GM08714 (cell line): ENCODE data around the gene BIN1.

ENCODE experiments used
- H3K4me3 ChIP-seq: fragments of 200-500 bp; sonication (Bioruptor generic); 2 replicates; pipeline ENCODE4 v1.5.1; 2014; ENCODE audit warnings: mild to moderate bottlenecking, low read length, inconsistent platforms
- ZNF274 ChIP-seq: IDR thresholded peaks from 2 replicates; pipeline ENCODE4 v1.6.1; 2012; ENCODE audit warnings: mild to moderate bottlenecking, low read depth, low read length

BIN1 gene

DNA sequence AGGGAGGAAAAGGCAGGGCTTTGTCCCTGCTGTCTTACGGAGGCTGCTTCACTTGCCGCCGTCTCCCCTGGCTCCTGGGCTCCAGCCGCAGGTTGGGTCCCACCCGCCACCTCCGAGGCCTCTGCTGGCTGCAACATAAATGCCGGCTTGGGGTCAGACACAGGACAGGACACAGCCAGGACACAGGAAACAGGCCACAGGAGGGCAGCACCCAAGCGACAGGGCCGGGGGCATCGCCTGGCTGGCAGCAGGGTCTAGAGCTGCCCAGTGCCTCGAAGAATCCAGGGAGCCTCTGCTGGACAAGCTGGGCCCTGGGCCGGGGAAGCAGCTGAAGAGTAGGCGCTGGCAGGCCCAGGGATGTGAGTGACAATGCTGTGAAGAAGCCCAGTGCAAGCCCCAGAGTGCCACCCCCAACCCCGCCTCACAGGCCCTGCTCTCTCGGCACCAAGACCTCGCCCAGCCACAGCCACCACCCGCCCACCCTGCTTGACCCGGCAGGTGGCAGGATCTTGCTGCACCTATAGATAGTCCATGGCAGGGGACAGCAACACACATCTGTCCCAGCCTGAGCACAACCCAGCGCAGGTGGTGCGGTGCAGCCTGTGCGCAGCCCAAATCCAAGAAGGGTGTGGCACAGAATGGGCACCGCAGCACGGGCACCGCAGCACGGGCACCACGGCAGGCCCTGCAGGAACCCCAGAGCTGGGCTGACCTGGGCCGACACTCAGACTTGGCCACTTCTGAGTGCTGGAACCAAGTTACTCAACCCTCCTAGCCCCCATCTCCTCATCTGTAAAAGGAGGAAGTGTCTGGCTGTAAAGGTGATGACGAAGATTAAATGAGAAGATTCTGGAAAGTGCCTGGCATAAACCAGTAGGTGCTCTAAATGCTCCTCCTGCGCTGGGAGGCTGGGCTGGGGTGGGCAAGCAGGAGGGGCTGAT, 55.6 kb downstream of the BIN1 start:
- no peak overlapping the region for H3K4me3 ChIP-seq
- no peak for TF ChIP-seq ZNF274

DNA sequence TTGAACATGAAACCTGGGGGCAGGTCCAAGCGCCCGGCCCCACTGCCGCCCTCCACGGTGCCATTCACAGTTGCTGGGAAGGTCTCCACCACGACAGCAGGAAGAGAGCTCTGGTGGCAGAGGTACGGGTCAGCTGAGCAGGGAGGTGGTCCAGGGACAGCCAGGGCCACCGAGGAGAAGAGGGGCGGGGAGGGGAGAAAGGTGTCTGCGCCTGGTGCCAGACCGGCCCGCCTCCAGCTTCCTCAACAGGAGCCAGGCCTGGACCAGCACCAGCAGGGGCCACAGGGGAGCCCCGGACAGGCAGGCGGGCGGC, 56.2 kb downstream of the BIN1 start:
- H3K4me3 ChIP-seq = no peak overlapping the region
- no peak for TF ChIP-seq ZNF274

DNA sequence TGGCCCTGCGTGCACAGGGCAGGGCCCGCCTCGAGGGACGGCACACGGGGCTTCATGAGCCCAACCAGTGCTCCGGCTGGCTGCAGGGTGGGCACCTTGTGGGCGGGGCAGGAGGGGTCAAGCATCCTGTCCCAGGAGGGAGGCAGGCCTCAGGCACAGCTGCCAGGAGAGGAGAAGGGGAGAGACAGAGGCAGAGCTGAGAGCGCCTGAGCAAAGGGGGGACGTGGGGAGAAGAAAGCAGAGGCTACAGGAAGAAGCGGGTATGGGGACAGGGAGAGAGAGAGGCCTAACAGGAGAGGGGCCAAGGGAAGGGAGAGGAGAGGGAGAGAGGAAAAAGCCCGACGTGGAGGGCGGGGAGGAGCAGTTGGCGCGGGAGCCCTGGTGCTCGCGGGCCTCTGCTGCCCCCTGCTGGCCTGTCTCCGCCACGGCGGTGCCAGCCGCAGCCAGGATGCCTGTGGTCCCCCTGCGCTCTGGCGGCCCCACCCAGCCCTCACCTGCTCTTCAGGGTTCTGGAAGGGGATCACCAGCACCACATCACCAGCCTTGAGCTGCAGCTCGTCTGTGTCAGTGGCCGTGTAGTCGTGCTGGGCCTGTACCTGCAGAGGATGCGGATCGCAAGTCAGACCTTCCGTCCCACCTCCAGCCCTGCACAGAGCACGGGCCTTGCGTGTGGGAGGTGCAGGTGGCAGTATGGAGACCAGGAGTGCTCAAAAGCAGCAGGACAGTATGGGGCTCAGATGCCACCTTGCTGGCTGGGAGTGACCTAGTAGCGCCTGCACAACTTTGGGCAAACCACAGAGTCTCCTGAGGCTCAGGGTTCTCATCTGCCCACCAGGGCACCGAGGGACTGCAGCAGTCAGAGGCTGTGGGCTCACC, 56.8 kb downstream of the BIN1 start:
- no peak for TF ChIP-seq ZNF274
- H3K4me3 ChIP-seq = no peak overlapping the region

DNA sequence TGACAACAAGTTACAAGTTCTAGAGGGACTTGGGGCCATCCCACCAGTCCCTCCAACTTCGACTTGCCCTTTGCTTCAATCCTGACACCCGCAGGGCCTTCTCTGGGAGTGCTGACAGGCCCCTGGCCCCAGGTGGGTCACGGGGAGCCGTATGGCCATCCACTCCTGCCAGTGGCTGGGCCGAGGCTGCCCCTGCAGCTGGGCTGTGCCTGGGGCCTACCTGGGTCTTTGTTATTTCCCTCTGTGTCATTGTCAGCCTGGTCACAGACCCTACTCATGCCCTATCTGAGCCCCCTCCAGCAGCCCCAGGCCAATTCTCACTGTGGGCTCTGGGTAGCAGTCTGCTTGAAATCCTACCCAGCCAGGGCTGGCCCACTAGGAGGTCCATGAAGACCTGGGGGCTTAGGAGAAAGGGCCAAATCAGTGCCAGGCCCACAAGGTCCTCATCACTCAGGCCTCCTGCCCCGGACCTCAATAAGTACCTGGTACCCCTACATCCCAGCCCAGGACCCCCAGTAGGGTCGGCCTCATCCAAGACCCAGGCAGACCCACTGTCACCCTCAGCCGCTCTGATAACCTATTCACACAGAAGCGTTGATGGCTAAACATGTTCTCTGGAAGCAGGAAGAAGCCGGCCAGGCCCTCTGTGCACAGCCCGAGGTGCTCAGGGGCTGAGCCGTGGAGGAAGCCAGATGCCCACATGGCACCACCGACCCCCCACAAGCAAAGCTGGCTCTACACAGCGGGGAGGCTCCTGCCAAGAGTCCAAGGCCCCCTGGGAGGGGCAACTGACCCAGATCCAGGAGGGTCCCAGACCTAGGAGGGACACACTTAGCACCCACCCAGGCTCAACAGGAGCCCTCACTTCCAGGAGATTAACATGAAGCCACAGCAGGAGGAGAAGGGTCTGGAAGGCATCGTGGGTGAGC, 57.7 kb downstream of the BIN1 start:
- no peak for TF ChIP-seq ZNF274
- no peak overlapping the region for H3K4me3 ChIP-seq

DNA sequence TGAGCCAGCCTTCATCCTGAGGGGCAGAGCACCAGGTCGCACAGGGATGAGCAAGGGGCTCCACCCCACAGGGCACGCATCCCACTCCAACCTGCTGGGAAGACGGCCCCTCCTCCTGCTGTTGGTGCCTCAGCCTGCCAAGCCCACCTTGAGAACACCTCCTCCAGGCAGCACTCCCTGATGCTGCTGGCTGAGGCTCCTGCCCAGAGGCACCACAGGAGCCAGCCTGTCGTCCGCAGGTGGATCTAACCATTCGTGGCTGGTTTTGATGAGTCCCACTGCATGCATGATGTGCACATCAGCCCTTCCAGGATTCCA, 58.4 kb downstream of the BIN1 start:
- H3K4me3 ChIP-seq = no peak overlapping the region
- TF ChIP-seq ZNF274 = no peak

DNA sequence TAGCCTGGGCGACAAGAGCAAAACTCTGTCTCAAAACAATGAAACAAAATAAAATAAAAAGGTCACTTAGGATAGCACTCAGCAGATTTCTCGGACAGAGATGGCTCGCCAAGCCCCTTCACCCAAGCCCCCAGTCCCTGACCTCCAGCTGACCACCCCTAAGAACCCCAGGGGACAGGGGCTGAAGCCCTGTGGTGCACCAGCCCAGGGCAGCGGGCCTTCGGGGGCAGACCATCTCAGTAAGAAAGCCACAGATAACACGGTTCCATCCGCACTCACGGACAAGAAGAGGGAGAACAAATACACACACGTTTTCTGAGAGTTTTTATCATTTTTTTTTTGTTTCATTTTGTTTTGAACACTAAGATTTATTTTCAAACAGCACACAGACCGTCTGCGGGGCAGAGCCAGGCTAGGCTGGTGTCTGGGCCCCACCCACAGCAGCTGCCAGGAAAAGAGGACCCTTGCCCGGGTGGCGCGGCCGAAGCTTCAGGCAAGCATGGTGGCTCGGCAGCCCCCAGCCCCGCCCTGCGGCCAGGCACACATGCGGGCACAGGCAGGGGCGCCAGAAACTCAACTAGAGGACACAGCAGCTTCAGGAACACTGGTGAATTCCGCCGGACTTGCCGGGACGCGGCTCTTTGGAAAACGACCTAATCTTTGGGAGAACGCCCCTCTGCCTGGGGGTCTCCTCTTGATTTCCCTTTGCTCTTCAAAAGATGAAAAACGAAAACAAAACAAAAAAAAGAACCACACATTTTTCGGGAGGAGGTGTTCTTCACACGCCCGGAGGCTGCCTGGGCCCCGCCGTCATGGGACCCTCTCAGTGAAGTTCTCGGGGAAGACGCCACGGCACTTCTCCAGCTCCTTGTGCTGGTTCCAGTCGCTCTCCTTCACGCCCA, 59.0 kb downstream of the BIN1 start:
- H3K4me3 ChIP-seq = no peak overlapping the region
- TF ChIP-seq ZNF274 = no peak

DNA sequence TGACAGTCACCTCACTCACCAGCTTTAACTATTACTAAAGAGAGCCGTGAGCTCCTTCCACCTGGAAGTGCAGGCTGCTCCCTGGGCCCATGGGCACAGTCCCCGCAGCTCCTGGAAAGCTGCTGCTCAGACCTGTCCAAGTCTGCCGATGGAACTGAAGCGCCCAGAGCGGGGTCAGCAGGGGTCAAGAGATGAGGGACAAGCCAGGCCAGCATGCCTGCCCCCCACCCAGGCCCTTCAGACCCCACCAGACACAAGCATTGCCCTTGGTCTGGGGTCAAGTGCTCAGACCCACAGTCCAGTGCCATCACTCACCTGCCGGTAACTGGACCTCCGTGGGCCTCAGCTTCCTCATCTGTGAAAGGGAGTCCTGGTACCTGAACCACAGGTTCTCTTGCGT, 59.9 kb downstream of the BIN1 start:
- no peak overlapping the region for H3K4me3 ChIP-seq
- no peak for TF ChIP-seq ZNF274

DNA sequence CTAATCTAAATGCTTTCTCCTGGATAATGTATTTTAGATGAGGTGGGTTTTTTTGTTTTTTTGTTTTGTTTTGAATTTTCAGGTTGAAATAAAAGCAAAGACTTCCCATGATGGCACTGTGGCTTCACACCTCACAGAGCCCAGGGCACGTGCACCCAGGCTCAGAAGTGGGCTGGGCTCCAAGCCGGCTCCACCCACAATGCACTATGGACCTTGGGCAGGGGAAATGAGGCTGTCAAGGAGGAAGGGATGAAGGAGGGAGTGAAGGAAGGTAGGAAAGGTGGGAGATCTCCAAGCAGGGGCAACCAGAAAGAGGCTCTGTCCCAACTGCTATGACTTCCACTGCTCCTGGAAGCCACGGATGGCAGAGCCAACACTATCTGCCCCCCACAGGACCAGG, 60.4 kb downstream of the BIN1 start:
- no peak for TF ChIP-seq ZNF274
- no peak overlapping the region for H3K4me3 ChIP-seq

DNA sequence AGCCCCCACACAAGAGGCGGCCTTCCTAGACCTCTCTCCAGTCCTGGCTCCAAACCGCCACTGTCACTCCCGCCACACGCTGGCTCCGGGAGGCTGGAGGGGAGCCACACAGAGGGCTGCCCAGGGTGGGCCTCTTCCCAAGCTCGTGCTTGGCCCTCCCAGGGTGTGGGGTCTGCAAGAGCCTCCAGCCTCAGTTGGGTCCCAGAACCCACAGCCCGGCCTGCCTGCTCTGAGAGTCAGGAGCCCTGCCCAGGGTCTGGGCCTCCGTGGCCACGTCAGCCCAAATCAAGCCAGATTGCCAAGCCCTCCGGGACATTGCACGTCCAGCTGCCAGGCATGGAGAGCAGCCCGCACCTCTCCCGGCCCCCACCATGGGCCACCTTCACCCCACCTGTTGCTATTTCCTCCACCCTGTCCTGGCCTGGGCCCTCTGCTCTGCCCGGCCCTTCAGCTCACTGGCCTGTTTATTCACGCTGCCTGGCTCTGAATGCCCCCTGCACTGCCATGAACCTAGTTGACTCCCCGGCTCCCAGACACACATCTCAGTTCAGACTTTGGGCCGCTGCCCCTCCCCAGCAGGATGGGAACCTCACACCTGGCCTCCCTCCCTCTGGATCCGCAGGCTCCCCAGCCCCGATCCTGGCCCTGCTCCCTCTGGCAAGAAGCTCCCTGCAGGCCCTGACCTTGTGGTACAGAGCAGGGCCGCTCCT, 61.0 kb downstream of the BIN1 start:
- TF ChIP-seq ZNF274 = no peak
- no peak overlapping the region for H3K4me3 ChIP-seq

DNA sequence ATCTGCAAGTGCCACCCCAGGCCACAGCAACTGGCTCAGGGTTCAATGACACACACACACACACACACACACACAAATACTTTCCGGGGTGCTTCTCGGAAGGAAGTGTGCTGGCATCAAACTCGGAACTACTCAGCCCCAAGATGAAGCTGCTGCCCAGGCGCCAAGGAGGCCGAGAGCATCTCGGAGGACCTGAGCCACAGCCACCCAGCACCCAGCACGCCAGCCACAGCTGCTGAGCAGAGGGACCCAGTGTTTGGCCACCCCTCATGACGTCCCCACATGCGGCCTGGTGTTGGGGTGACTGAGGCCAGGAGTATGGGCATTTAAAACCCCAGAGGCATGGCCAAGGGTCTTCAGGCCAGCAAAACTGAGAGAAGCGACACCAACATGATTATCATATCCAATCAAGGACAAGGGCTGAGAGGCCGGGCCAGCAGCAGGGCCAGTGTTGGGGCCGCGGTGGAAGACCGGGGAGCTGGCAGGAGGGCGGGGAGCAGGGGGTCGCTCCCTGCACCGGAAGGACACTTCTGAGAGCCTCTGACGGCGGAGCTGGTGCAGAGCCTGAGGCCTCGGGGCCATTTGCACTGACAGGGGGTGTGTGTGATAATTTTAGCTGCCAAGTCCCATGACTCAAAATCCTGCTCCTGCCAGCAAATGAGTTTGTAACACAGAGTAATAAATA, 61.8 kb downstream of the BIN1 start:
- H3K4me3 ChIP-seq = no peak overlapping the region
- no peak for TF ChIP-seq ZNF274

DNA sequence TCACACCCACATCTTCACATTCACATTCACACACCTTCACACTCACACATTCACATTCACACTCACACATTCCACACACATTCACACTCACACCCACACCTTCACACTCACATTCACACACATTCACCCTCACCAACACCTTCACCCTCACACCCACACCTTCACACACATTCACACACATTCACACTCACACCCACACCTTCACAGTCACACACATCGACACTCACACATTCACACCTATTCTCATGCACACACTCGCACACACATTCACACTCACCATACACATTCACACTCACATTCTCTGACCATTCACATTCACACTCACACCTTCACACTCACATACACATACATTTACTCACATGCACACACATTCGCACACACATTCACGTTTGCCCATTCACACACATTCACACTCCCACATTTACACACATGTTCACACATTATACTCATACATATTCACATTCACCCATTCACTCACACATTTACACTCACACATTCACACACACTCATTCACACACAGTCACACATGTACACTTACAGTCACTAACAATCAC, 62.7 kb downstream of the BIN1 start:
- no peak for TF ChIP-seq ZNF274
- H3K4me3 ChIP-seq = no peak overlapping the region
